Measurements from ENCODE around the gene KIF3C. TPM values are rescaled to one million over a fixed set of nuclear protein-coding genes. Genes with fewer than 3 reads are reported as not detected.

Gene KIF3C
- total RNA-seq, 1 experiment from 2014 or later, result 41.4 TPM

GRCh38 chr2:25972049-25972823 lies 10.1 kb downstream of the KIF3C start:
- H2AFZ ChIP-seq (ENCODE audit: low read length), result no peak overlapping the region
- peaks cover 6% of the 10 kb centered on the region for H3K79me1 ChIP-seq (ENCODE audit: insufficient read depth, low read depth, low read length, poor library complexity, severe bottlenecking)

More at GRCh38 chr2:25972049-25972823, 10.1 kb downstream of the KIF3C start:
- Histone ChIP-seq H3K23ac (ENCODE audit: insufficient read length, low read depth, low read length) (no peak overlapping the region), H2BK20ac (ENCODE audit: low read depth, low read length, poor library complexity, severe bottlenecking) (no peak overlapping the region), H3K14ac (ENCODE audit: insufficient read depth, low read length) (no peak overlapping the region), H4K20me1 (ENCODE audit: control insufficient read depth, insufficient read depth, insufficient read length) (no peaks in the 10 kb centered on the region), H2BK120ac (ENCODE audit: low read depth, low read length, poor library complexity, severe bottlenecking) (no peak overlapping the region), H4K8ac (replicated peaks; ENCODE audit: insufficient read length, low read depth, low read length) (no peak overlapping the region), H2AK5ac (ENCODE audit: insufficient read length, low read length) (no peak overlapping the region), H3K9ac (ENCODE audit: extremely low read depth, insufficient read length, low read length) (no peak overlapping the region), H3K18ac (ENCODE audit: insufficient read length, low read depth, low read length) (no peak overlapping the region), H3K27ac (ENCODE audit: insufficient read length, low read depth, low read length) (no peak overlapping the region), H2BK15ac (ENCODE audit: low read depth, low read length) (no peak overlapping the region), H3T11ph (ENCODE audit: low read length) (no peak overlapping the region), H3K23me2 (ENCODE audit: insufficient read length, low read depth, low read length, poor library complexity, severe bottlenecking) (no peaks in the 10 kb centered on the region), H3K79me2 (ENCODE audit: insufficient read depth, low read length) (no peaks in the 10 kb centered on the region), H3K4me1 (ENCODE audit: insufficient read depth, low read length) (no peaks in the 10 kb centered on the region), H4K5ac (ENCODE audit: insufficient read length, low read depth, low read length) (no peak overlapping the region), H3K56ac (ENCODE audit: insufficient read length, low read depth, low read length) (no peak overlapping the region), H3K4me2 (ENCODE audit: insufficient read depth, insufficient read length, low read length) (no peak overlapping the region), H2BK5ac (ENCODE audit: insufficient read length, low read length) (no peak overlapping the region), H3K27me3 (ENCODE audit: insufficient read depth, low read length) (no peaks in the 10 kb centered on the region; the same call in 1 of the 2 replicates), H4K91ac (ENCODE audit: insufficient read length, low read depth, low read length) (no peak overlapping the region), H3K4ac (ENCODE audit: low read depth, low read length) (no peak overlapping the region), H3K9me3 (ENCODE audit: control insufficient read depth, low read depth, low read length) (no peaks in the 10 kb centered on the region), H2BK12ac (ENCODE audit: insufficient read length, low read depth, low read length) (no peak overlapping the region)
- WGBS (ENCODE audit: extremely low coverage, insufficient read length, low lambda C conversion rate), result no CpG with 5 or more reads among the region's 7 CpGs
- no peak for DNase-seq
- Mint-ChIP-seq H3K27me3 (ENCODE audit: low read depth) (no peaks in the 10 kb centered on the region), H3K27ac (peak overlapping the region in 1 of 3 experiments; percentile 17; a peak in 1 of 7 replicates), H3K9me3 (no peaks in the 10 kb centered on the region), H3K4me1 (peaks cover 4 to 6% of the 10 kb centered on the region in 2 experiments), H3K4me3 (no peak overlapping the region), H3K36me3 (ENCODE audit: insufficient read depth in 1 of 3, low read depth in 3 of 3) (peaks cover 14 to 47% (median 38%) of the 10 kb centered on the region in 3 experiments; a peak in 6 of 7 replicates)
- TF ChIP-seq CTCF (conservative IDR thresholded peaks at IDR 0.05), result no peak
